HL-60 (cell line): ENCODE data around the gene RCAN3.

Source experiments
- CTCF ChIP-seq: IDR thresholded peaks from one replicate; pipeline ENCODE4 v1.5.1; 2011; ENCODE audit warnings: low read length, control low read depth, inconsistent platforms; ENCODE audit not compliant: insufficient read depth
- REST ChIP-seq: IDR thresholded peaks from 2 replicates; pipeline ENCODE4 v1.6.1; 2012; ENCODE audit warnings: low read depth; ENCODE audit not compliant: insufficient replicate concordance

- TF ChIP-seq REST (no peak), CTCF (no peak)
These were observed 49.6 kb upstream of the RCAN3 start for GRCh38 chr1:24452922-24453485.
